Measurements from ENCODE around the gene LYZ.
"Not testable (repeated sequence)": the region's sequence is repeated elsewhere in the genome, so short reads cannot be mapped to it uniquely, and the experiment has no call there.

LYZ gene

DNA sequence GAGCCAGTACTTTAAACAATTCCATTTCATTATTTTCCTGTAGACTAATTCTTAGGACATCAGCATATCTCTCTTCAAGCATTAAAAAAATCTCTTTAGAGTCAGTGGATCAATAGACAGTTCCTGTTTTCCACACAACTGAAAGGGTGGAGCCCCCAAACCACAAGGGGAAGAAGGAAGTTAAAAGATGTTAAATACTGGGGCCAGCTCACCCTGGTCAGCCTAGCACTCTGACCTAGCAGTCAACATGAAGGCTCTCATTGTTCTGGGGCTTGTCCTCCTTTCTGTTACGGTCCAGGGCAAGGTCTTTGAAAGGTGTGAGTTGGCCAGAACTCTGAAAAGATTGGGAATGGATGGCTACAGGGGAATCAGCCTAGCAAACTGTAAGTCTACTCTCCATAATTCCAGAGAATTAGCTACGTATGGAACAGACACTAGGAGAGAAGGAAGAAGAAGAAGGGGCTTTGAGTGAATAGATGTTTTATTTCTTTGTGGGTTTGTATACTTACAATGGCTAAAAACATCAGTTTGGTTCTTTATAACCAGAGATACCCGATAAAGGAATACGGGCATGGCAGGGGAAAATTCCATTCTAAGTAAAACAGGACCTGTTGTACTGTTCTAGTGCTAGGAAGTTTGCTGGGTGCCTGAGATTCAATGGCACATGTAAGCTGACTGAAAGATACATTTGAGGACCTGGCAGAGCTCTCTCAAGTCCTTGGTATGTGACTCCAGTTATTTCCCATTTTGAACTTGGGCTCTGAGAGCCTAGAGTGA is at the start of gene LYZ:
Gene LYZ, plus strand, starts transcription at position 220 of the 777 bp plus-strand sequence. Its CDS starts 28 bp downstream, at position 248.
- FAIRE-seq = no peak

DNA sequence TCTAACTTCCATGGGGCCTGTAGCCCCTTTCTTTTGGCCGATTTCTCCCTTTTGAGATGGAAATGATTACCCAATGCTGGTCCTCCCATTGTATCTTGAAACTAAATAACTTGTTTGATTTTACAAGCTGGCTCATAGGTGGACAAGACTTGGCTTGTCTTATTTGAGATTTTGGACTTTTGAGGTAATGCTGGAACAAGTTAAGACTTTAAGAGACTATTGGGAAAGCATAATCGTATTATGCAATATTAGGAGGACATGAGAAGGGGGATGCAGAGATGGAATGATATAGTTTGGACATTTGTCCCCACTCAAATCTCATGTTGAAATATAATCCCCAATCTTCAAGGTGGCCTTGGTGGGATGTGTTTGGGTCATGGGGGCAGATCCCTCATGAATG is 49.2 kb upstream of the LYZ start:
- no peak for FAIRE-seq

DNA sequence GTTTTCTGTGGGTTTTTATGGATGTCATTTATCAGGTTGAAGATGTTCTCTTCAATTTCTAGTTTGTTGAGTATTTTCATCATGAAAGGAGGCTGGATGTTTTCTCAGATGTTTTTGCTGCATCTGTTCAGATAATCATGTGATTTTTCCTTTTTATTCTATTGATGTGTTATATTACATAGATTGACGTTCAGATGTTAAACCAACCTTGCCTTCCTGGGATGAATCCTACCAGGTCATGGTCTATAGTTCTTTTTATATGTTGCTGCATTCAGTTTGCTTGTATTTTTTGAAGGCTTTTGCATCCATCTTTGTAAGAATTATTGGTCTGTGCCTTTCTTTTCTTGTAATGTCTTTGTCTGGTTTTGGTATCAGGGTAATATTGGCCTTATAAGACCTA is 43.9 kb upstream of the LYZ start:
- no peak for FAIRE-seq

DNA sequence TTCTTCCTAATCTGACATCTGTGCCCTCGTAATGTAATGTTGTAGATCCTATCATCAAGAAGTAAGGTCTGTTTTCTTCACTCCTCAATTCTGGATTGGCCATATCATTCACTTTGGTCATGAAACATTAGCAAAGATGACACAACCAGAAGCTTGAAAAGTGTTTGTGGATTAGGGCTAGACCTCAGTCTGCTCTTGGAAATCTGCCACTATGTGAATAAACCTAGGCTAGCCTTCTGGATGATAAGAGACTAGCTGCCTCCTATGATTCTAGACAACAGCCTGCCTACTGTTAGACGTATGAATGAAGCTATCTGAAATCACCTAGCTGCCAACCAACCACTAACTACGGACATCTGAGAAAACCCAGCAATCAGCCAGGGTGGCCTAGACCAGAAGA is 38.7 kb upstream of the LYZ start:
- no peak for FAIRE-seq

DNA sequence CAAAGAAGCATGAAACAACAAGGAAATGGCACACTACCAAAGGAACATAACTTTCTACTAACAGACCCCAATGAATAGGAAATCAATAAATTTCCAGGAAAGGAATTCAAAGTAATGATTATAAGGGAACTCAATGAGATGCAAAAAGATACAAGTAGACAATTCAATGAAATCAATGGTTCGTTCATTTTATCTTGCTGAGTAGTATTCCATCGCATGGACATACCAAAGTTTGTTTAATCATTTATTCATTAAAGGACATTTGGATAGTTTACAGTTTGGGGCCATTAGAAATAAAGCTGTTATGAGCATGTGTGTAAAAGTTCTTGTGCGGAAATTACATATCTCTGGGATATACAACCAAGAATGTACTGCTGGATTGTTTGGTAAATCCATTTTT is 35.0 kb upstream of the LYZ start:
- FAIRE-seq = no peak

DNA sequence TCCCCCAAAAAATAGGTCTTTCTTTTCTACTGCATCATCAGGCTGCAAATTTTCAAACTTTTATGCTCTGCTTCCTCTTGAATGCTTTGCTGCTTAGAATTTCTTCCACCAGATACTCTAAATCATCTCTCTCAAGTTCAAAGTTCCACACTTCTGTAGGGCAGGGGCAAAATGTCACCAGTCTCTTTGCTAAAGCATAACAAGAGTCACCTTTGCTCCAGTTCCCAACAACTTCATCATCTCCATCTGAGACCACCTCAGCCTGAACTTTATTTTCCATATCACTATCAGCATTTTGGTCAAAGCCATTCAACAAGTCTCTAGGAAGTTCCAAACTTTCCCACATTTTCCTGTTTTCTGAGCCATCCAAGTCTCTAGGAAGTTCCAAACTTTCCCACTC is 31.4 kb upstream of the LYZ start:
- not testable (repeated sequence) for FAIRE-seq

DNA sequence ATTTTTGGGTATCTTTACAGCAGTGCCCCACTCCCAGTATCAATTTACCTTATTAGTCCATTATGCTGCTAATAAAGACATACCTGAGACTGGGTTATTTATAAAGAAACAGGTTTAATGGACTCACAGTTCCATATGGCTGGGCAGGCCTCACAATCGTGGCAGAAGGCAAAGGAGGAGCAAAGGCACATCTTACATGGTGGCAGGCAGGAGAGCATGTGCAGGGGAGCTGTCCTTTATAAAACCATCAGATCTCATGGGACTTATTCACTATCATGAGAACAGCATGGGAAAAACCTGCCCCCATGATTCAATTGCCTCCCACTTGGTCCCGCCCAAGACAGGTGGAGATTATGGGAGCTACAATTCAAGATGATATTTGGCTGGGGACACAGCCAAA is 30.9 kb upstream of the LYZ start:
- FAIRE-seq = not testable (repeated sequence)

DNA sequence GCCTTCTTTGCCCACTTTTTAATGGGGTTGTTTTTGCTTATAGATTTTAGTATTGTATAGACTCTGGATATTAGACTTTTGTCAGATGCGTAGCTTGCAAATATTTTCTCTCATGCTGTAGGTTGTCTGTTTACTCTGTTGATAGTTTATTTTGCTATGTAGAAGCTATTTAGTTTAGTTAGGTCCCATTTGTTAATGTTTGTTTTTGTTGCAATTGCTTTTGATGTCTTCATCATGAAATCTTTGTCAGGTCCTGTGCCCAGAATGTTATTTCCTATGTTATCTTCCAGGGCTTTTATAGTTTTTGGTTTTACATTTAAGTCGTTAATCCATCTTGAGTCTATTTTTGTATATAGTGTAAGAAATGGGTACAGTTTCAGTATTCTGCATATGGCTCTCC is 30.0 kb upstream of the LYZ start:
- no peak for FAIRE-seq

DNA sequence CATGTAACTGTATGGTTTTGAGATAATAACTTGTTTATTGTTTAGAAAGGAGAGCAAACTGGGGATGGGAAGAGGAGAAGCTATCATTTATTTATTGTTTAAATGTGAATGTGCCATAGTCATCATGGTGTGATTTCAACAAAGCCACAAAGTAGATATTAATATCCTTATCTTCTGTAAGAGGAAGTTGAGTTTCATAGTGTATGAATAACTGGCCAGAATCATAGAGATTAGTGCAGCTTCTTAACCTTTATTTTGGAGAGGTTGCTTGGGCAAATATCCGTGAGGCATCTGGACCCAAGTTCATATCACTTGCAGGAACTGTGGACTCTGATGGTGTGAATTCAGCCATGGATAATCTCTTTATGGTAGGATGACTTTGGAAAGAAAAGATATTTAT is 26.8 kb upstream of the LYZ start:
- no peak for FAIRE-seq

DNA sequence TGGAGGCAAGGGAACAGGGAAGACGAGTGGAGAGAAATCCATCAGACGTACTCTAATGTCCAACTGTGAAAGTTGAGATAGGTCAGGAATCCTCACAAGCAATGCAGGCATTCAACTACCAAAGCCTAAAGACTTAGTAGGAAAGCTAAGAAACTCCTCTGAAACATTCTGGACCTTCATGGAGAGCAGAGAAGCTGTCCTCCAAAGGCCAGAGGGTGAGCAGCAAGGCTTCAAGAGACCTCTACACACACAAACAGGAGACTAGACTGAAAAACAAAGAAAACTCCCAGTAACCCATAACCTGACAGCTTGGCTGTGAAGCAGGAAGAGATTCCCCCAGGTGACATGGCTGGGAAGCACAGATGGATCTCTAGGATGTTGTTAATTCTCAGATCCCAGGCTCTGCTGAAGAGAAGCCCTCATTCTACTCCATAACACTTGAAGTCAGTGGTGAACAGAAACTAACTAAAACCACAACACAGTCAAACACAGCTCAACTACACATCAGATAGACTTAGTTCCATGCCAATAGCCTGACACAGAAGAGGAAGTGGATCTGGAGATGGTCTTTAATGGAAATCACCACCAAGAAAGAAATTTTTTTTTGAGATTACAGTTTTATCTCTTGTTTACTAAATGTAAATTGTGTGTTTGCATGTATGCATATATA is 23.2 kb upstream of the LYZ start:
- FAIRE-seq = no peak

DNA sequence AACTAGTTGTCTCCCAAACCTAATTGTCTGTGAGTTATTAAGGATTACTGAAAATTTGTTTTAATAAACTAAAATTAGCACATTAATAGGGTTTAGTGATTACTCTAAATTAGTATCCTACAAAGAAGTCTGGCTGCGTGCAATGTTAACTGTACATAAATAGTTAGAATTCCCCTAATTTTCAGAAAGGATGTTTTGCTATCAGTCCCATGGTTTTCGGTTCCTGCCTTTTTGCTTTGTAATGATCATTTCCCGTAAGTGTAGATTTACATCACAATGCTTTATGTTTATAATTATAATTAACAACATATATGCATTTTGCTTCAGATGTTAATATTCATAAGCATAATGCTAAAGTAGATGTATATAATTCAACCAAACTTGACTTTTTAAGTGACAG is 19.8 kb upstream of the LYZ start:
- FAIRE-seq = no peak

DNA sequence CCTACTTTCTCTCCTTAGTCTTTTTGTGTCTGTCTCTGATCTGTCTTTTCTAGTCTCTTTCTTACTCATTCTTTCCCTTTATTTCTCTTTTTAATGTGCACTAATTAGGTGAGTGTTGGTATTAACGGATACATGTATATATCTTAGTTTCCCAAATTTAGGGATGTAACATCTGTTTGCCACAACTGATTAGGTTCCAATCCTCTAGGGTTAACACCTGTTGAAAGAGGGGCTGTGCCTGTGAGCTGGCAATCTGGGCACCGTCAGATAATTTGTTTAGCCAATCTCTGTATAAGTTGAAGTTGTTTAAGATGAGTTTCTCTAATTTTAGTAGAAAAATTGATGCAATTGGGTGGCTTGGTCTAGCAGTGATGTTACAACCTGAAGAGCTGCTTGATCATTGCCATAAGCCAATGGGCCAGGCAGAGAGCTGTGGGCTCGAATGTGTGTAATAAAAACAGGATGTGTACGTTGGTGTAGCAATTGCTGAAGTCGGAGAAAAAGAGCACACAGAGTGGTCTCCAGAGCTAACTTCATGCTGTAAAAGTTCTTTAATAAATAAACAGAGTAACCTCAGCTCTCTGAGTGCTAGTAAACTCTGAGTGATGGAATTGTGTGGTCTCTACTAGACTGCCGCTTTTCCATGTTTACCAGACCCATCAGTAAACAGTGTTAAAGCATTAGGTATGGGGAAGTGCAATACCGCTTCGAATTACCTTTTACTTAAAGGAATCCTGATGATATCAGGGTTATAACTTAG is 18.3 kb upstream of the LYZ start:
- FAIRE-seq = no peak

DNA sequence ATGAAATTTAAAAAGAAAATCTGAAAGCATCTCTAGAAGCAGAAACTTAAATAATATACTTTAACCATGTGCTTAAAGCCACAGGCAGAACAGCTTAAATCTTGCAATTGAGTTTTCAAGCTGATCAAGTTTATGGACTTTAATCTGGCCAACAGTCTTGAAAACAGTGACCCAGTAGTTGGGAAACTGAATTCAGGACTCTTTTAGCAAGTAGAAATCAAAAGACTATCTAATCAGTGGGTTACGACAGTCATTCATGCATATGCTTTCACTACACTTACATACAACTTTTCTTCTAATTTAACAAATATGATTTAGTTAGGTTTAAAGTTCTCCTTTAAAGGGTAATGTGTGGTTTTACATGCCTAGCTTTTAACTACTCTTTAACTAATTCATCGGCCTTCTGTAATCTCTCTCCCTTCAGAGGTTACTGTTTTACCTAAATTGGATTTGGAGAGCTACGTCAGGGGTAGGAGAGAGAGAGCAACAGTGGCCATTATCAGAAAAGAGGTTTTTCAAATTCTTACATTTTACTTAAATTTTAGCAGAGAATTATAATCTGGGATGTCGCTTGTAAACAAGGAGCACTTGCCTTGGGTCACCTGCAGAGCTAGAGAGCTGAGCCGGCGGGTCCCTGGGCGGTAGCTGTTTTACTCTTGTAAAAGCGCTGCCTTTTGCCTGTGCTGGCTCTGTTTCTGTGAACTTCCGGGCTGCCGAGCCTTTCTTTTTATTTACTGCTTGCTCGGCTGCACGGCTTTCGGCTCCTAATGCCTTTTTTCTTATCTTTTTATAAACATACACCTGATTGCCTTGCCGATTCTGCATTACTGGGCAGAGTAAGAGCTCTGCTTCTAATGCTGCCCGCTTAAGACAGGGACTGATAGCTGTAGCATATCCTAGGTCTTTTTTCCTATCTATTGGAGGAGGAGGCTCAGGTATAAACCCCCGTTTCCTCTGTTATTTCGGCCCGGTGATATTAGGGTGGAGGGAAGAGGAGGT is 17.4 kb upstream of the LYZ start:
- no peak for FAIRE-seq

DNA sequence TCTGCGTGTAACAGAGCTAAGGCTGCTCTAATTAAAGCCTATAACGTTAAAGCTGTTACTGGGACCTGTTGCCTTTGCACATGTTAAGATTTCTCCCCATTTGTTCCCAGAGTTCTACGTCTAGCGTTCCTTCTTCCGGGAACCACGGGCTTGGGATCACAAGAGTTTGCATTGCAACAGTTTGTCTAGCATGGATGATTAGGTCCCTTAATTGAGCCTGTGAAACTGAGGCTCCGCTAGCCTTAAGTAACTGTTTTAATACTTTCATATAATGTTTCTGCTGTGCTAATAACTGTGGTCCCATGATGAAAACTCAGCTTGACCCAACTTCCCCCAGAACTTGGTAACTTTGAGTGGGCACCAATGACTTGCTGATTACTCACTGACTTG is 16.7 kb upstream of the LYZ start:
- FAIRE-seq = no peak

DNA sequence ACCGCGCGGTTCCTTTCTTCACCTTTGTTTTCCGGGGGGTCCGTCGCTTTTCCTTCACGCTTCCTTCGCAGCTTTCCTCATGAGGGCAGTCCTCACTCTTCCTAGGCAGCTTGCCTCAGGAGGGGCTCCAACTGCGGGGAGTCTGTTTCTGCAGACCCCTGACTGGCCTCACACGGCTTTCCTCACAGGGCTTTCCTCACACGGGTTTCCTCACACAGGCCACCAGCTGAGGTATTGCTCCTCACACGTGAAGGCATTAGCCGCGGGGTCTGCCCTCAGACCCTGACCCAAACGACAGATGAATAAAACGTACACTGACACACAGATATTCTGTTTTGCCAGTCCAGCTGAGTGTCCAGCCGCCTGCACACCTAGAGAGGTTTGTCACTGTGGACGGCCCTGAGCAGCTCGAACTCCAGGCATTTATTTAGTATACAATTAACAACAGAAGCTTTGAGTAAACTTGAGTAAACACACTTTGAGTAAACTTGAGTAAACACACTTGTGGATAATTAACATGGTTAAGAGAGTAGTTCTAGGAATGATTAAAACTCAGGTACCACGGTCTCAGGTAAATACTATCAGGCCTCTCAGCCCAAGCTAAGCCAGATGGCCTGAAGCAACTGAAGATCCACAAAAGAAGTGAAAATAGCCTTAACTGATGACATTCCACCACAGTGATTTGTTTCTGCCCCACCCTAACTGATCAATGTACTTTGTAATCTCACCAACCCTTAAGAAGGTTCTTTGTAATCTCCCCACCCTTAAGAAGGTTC is 16.1 kb upstream of the LYZ start:
- FAIRE-seq = no peak

DNA sequence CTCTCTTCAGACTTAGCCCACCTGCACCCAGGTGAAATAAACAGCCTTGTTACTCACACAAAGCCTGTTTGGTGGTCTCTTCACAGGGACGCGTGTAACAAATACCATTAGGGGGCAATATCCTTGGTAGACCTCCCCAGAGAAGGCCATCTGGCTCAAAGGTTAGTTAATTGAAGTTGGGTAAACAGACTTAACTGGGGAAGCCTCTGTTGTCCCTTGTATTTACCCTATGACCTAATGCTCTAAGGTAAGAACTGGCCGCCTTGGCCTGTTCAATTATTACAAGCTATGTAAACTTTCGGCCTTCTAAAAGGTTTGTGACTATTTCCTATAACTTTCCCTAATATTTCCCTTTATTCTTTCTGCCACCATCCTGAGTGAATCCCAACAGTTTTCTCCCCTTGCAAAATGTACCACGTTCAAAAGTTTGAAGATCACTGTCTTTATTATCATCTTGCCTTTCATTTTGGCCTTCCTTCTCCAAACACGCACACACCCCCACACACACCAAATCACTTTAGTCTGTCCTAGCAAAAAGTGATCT is 15.3 kb upstream of the LYZ start:
- FAIRE-seq = no peak

DNA sequence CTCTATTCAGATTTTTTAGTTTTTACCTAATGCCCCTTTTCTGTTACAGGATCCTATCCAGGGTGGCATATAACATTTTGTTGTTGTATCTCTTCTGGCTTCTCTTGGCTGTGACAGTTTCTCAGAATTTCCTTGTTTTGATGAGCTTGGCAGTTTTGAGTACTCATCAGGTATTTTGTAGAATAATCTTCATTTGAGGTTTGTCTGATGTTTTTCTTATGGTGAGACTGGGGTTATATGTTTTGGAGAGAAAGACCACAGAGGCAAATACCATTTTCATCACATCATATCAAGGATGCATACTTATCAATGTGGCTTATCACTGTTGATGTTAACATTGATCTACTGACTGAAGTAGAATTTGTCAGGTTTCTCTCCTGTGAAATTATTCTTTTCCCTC is 14.0 kb upstream of the LYZ start:
- no peak for FAIRE-seq

DNA sequence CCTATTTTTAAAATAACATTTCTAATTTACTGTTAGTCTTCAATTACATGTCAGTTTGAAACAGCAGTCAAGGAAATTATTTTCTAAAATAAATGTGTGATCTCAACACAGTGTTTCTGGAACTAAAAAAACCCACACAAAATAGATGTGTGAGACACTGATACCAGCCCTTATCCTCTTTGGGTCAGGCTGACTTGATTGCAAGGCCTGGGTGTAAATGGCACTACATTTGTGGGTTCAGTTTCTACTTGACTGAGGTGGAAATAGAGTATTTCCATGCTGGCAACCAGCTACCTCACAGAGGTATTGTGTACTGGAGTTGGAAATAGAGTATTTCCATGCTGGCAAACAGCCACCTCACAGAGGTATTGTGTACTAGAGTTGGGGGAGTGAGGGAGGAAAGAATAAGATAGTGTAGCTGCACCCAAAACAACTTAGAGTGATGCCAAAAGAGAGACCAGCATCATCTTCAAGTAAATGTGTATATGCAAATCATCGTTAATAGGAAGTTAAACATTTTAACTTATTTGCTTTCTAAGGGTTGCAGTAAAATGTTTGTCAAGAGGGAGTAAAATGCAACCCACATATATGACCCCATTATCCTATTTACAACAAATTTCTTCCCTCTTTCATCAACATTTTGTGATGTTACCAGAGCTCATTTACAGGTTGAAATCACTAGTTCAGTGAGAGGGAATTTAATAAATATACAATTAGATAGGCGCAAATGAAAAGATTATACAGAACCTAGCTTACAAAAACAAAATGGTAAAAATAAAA is 10.7 kb upstream of the LYZ start:
- no peak for FAIRE-seq

DNA sequence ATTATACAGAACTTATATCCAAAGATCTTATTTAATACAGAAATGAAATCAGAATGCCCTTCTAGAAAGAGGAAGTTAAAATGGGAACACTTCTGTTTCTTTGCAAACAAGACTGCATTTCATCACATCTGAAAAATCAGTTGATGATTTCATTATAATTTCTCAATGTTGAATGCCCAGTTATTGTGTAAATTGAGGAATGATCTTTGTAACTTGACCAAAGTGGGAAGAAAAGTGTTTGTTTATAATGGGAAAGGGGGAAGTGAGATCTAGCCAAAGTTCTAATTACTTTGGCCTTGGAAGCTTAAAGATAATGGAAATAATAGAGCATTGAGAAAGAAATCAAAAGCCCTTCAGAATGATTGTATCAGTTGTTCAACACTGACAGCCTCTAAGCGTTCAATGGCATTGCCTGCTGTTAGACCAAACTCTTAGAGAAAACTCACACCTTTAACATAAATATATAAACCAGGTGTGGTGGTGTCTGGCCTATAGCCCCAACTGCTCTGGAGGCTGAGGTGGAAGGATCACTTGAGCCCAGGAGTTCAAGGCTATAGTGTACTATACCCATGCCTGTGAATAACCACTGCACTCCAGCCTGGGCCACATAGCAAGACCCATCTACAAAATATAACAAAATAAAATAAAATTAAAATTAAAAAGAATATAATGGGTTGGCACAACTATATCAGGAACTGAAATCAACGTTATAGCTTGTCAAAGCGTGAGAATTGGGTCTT is 9.9 kb upstream of the LYZ start:
- no peak for FAIRE-seq

DNA sequence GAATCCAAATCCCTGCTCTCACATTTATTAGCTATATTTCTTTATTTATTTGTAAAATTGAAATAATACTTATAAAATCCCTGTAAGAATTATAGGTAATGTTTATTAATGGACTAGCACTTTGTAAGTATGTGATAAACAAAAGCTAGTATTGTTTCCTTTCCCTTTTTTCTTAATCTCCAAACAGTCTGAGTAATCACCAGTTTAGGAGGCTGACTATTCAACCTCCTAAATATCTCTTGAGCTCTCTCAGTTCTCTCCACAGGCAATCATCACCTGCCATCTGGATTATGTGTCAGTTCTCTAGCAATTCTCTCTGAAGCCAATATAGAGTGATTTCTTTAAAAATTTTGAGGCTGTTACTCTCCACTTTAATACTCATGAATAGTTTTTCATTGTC is 9.2 kb upstream of the LYZ start:
- FAIRE-seq = no peak

All from A204.1 (cell line).